Stimulated activated CD8-positive, alpha-beta memory T cell treated with anti-CD3 and anti-CD28 coated beads, Interleukin-4, amount 100 ng/mL, for 4 hours (primary cell): ENCODE results near the gene SPEG.
A peak's percentile ranks its signal among the peaks of the same experiment; 100 is the strongest.

Source experiments
- DNase-seq, 2 donors: peaks; one replicate each; pipeline ENCODE4 v3.0.0-alpha.2; 2020; ENCODE audit warnings: low read depth in 2 of 2, low spot score in 1 of 2

Gene SPEG

DNA sequence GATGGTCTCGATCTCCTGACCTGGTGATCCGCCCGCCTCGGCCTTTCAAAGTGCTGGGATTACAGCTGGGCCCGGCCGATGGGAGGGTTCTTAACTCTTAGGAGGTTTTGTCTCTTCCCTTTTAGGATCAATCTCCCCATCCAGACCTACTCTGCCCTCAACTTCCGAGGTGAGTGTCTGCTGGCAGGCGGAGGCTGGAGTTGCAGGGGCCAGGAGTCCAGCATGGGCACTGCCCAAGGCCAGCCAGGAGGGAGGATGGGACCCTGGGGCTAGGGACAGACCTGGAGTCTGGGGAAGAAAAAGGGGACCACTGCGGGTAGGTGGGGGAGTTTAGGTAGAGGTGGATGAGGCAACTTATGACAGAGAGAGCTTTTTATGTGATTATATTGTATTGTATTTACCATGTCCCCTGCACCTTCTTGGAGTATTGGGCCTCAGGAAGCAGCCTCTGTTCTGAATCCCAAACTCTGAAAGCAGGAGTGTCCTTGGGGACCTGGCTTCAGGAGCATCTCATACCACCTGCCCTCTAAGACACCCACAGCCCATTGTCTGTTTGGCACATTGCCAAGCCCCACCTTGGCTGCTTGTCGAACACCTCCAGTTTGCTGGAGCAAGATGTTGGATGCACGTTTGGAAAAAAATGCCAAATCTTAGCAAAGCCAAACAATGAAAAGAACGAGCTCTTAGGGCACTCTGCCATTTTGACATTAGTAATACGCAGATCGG, 10.8 kb upstream of the SPEG start:
- no peak for DNase-seq

DNA sequence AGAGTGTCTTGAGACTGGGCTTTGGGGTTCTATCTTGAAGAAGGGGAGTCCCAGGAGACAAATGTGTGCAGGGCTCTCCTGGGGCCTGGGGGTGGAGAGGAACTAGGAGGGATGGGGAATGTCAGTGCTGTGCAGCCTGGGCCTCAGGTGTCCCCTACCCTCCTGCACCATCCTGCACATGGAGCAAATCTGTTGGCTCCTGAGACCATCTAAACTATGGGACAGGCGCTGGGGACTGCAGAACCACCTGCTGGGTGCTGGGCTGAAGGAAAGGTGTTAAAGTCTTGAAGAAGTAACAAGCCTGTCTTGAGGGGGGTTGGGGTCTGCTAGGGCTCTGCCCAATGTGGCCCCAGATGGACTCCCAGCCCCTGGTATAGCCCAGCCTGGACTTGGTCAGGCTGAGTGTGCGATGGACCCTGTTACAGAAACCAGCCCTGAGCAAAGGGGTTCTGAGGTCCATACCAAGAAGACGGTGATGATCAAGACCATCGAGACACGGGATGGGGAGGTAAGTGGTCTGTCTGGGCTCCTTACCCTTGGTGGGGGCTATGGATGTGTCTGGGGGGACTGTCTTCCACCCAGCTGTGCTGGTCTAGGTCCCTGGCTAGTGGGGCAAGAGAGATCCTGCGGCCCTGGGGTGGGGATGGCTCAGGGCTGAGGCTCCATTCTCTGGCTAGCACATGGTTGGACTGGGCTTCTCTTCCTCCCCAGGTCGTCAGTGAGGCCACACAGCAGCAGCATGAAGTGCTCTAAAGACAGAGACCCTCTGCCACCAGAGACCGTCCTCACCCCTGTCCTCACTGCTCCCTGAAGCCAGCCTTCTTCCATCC, 9.2 kb upstream of the SPEG start:
- DNase-seq = no peak

DNA sequence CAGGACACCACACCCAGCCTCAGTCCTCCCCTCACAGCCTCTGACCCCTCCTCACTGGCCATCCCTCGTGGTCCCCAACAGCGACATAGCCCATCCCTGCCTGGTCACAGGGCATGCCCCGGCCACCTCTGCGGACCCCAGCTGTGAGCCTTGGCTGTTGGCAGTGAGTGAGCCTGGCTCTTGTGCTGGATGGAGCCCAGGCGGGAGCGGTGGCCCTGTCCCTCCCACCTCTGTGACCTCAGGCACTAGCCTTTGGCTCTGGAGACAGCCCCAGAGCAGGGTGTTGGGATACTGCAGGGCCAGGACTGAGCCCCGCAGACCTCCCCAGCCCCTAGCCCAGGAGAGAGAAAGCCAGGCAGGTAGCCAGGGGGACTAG, 8.6 kb upstream of the SPEG start:
- no peak for DNase-seq

DNA sequence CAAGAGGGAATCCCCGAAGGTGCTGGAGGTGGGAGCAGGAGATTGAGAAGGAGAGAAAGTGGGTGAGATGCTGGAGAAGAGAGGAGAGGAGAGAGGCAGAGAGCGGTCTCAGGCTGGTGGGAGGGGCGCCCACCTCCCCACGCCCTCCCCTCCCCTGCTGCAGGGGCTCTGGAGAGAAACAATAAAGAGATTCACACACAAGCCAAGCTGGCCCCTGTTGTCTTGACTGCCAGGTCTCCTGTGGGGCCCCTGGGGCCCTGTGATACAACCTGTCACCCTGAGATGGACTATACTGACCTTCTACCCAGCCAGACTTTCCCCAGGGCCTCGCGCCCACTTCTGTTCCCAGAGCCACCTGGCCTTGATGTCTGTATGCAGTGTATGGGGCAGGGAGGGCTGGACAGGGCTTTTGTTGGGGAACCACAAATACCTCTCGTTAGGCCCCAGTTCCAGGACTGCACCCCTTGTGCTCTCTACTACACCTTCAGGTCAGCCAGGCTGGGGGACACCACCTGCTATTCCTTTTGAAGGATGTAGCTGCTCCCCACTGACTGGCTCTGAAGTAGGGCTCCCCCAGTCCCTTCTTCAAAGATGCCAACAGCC, 8.0 kb upstream of the SPEG start:
- no peak for DNase-seq

DNA sequence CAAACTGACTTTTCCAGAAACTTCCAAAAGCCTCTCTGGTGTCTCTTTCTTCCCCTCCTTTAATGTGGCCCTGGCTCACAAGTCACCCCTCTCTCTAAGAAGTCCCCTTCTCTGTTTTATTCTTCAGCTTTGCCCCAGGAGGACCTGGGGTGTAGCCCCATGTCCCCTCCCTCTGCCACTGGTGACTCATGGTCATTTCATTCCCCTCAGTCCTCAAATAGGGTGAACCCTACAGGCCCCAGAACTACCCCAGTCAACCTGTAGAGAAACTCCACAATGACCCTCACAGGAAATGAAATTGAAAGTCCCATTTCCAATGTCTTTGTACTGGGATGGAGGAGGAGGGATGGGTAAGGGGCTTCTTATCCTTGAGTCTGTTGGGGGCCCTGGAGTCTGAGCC, 6.2 kb upstream of the SPEG start:
- no peak for DNase-seq

DNA sequence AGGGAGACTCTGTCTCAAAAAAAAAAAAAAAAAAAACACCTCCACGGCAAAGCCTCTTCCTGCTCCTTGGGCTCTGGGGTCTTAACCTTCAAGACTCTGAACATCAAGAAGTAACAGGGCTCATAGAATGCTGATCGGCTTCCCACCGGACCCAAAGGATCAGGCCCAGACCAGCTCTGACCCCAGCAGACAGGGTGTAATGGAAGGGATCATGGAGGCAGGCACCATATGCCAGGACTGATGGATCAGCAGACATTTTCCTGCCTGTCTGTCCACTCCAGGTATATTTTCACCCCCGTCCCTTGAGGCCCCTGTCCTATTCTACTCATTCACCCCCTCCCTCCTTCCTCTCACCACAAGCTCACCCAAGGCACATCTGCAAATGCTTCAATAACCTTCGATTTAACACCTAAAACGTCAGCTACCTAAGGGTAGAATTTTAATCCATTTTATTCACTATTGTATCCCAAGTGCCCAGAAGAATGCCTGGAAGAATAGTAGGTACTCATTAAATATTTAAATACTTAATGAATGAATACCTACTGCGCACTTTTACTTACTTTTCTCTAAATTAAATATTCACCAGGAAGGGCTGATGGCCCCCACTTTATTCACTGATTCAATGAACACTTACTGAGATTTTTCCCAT, 4.6 kb upstream of the SPEG start:
- no peak for DNase-seq

DNA sequence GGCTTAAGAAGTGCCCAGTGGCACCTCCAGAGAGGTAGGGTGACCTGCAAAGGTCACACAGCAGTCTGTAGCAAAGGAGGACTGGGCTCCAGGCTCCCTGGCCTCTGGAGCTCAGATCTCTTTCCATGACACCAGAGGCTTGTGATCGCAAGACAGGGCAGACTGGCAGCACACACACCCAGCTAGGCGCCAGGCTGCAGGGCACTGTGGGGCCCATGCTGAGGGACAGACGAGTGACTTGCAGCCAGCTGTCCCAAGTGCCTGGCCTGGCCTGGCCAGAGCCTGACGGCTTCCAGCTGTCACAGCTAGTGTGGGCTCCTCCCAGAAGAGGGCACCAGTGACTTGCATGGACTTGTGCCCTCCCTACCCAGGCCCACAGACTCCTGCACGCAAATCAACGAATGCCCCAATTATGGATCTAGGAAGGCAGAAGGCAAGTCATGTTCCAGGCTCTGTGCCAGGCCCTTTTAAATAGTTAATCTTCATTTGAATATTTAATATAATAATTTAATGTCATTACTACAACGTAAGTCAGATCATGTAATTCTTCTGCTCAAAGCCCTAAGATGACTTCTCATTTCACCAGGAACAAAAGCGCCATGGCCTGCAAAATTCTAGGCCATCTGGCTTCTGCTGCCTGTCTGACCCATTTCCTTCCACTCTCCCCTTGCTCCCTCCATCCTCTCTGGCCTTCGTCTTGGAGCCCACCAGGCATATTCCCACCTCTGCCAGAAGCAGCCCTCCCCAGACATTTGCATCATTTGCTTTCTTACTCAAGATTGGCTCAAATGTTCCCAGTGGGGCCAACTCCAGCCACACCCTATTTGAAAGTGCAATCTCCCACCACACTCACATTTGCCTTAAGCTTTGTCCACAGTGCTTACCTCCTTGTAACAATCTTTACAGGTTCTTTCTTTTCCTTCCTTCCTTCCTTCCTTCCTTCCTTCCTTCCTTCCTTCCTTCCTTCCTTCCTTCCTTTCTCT, 3.7 kb upstream of the SPEG start:
- DNase-seq = no peak

DNA sequence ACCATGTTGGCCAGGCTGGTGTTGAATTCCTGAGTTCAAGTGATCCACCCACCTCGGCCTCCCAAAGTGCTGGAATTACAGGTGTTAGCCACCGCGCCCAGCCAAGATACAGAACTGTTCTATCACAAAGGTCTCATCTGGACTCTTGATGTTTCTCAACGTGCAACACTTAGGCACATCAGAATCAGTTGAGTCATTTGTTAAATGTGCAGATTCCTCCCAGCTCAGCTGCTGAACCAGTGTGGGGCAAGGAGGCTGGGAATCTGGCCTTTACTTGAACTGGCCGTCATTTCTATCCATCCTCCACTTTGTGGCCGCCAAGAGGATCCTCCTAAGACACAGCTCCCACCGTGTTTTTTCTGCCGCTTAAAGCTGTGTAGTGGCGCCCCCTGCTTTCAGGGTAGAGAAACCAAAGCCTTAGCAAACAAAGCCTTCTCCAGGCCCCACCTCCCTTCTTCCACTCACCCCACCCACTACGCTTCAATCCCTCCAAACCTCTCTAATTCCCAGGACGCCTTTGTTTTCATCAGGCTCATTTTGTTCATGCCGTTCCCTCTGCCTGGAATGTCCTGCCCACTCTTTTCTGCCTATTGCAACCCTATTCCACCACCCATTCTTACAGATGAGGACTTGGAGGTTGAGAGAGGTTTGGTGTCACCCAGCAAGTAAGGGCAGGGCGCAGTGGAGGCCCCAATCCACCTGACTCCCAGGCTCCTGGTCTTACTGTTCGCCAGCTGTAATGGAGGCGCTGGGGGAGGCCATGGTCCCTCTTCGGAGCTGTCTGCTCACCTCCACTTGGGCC, 776 bp upstream of the SPEG start:
- no peak for DNase-seq

DNA sequence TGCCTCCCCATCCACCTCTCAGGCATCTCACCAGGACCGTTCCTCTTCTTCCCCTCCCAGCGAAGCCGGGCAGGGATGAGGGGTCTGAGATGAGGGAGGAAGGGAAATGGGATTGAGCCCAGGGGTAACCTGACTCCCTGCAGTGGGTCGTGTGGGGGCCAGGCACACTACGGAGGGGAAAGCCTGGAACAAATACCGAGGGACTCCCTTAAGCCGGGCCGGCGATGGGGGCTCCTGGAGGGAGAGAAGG, 250 bp upstream of the SPEG start:
- DNase-seq = no peak

DNA sequence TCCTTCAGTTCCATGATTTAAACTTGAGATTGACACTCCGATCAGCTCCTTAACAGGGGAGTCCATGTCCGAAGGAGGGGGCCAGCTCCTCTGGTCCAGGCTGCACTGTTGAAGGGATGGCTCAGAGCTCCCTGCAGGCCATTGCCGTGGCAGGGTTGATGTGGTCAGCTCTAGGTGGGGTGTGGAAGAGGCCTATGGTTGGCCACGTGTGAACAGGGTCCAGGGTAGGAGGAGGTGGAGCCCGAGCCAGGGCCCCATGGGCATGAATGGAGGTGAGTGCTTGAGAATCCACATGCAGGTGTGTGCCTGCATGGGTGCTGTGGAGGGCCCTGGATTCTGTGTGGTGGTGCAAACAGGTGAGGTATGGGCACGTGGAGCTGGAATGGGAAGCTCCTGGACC, 1.1 kb downstream of the SPEG start:
- no peak for DNase-seq

DNA sequence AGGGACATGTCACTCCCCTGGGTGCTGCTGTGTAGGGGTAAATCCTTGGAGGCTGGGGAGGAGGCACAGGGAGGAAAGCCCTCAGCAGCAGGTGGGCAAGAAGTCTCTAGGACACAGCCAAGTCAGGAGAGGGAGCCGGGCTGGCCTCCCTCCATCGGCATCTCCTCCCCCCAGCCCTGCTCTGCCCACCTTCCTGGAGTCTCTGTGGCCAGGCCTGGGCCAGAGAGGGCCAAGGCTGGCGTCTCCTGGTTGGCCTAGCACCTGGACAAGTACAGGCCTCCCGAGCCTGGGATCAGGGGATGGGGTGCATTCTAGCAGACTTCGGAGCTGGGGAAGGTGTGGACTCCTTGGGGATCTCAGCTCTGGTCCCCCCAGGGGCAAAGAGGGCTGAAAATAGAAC, 1.8 kb downstream of the SPEG start:
- DNase-seq = no peak

DNA sequence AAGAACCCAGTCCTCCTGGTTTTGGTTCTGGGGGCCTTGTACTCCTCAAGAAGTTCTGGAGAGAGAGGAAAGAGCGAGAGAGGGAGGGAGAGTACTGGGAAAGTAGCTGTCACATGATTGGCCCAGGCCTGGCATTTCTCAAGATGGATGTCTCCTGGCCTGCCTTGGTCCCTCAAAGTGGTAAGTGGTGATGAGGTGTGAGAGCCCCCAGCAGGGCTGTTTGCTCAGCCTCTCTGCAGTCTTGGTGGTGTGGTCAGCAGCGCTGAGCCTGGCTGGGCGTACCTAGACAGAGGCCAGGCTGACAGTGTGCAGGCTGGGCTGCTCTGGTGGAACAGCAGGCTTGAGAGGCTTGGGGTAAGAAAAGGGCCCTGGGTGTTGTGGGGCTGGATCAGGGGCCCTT, 2.5 kb downstream of the SPEG start:
- DNase-seq = no peak

DNA sequence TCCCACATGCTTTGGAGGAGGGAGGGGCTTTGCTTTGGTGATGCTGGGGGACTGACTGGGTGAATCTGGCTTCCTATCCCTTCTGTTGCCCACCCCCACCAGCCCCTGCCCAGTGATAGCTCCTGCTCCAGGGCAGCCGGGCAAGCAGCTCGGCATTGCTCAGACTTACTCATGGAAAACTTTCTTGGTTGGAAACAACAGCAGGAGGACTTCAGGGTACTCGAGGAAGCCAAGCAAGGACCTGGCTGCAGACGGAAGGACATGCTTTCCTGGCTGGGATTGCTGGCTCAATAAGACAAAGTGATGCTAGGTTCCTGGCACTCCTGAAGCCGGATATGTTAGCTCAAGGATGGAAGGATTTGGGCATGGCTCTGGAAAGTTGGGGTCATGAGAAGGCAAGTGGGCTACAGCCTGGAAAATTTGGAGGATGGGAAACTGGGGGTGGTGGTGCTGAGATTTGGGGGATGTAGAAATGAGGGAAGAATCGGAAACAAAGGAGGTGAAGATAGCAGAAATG, 3.1 kb downstream of the SPEG start:
- DNase-seq = no peak

DNA sequence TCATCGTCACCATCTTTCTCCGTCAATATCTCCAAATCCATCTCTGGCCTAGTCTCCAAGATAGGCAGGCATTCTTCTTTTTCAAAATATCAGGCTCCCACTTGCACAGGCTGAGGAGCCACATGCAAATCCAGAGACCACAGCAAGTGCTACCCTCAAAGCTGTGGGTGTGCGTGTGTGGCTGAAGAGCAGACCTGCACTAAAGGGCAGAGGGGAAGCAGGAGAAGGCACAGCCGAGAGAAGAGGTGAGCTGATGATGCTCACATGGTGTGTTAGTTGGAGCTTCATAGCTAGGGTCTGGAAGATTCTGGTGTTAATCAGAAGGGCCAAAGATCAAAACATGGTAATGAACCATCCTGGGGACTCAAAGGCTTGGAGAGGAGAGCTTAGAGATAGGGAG, 3.8 kb downstream of the SPEG start:
- DNase-seq = no peak

DNA sequence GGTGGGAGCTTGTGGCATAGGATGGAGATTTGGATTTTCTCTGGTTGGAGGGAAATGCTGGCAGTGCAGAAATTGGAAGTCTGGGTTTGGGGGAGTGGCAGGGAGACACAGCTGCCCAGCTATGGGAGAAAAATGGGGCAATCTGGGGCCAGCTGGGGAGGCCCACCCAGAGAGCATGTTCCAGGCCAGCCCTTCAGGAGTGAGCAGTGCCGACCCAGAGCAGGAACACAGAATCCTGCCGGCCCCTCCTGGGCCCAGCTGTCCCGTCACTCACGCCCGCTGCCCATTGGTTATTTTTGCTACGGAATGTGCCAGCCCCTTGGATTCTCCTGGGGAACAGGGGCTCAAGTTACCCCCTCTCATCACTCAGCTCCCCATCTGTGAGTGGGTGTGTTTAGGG, 4.9 kb downstream of the SPEG start:
- DNase-seq = no peak

DNA sequence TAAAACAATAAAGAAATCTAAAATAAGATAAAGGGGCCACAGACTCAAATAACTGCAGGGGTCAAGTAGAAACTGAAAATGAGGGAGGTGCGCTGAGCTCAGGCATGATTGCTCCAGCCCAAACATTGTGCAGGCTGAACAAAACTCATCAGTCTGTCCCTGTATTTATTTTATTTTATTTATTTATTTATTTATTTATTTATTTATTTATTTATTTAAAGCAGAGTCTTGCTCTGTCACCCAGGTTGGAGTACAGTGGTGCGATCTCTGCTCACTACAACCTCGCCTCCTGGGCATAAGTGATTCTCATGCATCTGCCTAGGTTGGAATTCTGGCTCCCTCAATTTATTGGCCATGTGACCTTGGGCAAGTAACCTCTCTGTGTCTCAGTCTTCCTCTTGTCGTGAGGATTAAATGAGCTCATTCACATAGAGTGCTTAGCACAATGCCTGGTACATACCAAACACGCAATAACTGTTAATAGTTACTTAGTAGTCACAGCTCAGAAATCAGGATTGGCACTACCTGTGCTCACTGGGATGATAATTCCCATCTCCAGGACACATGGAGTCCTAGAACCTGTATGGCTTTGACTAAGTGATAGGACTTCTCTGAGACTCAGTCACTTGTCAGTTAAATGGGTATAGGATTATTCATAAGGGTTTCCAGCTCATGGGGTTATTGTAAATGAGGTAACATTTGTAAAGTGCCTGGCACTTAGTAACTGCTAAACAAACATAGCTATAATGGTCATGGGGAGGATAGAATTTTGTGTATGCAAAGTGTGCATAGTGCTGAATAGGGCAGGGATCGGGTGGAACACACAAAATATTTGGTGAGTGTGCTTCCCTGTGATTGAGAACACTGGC, 6.0 kb downstream of the SPEG start:
- DNase-seq = no peak

DNA sequence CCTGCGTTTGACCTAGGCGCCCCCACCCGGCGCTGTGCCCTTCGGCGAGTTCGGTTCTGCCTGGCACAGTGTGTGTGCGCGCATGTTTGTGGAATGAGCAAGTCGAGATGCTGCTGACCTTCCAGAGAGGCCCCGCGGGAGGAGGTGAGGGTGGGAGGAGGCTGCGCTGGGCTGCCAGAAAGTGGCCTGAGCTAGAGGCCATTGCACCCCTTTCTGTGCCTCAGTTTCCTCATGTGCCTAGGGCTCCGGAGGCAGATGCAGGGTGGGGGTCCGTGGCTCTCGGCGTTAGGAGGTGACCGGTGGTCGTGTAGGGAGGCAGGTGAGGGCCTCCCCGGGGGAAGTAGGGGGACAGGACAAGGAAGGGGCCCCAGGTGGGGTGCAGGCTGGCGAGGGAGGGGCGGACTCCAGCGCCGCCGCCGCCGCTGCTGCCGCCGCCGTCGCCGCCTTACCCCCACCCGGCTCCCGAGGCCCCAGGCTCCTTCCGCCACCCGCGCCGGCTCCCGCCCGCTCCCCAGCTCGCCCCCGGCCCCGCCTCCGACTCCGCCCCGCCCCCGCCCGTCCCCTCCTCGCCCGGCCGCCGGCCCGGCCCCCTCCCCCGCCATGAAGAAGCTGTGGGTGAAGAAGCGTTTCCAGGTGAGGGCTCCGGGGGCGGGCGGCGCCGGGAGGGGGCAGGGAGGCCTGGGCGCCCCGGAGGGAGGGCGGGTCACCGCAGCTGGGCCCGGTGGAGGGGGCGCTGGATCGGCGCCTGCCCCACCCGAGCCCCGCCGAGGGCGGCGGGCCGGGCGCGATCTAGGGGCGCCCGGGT, 7.0 kb downstream of the SPEG start:
- DNase-seq = peak; percentile 21 to 51
